Kidney epithelial cell (primary cell): ENCODE measurements around the gene CAMTA1. TPM values are rescaled to one million over a fixed set of nuclear protein-coding genes. Genes with fewer than 3 reads are reported as not detected.

Experiments used
- DNase-seq: peaks from one replicate; pipeline ENCODE4 v3.0.0-alpha.2; 2010; ENCODE audit warnings: low read depth
- H3K27me3 ChIP-seq: 2 replicates; pipeline ENCODE4 v1.6.0; 2011; ENCODE audit warnings: low read length; ENCODE audit not compliant: control insufficient read depth, insufficient read depth
- H3K36me3 ChIP-seq: 2 replicates; pipeline ENCODE4 v1.5.1; 2011; ENCODE audit warnings: low read length; ENCODE audit not compliant: control insufficient read depth, insufficient read depth
- H3K4me3 ChIP-seq: 2 replicates; pipeline ENCODE4 v1.5.1; 2011; ENCODE audit warnings: low read depth, mild to moderate bottlenecking, control low read depth, low read length
- CTCF ChIP-seq: IDR thresholded peaks from 2 replicates; pipeline ENCODE4 v1.5.1; 2011; ENCODE audit warnings: mild to moderate bottlenecking, moderate library complexity, low read length, control low read depth, inconsistent platforms; ENCODE audit not compliant: insufficient read depth, poor library complexity, severe bottlenecking
- total RNA-seq: library from RNA; depleted of rRNA; stranded (reverse); fragments of >200 nt; gene quantifications from 2 replicates; pipeline ENCODE4 v1.2.3, GENCODE V29; 2015

CAMTA1 gene
- total RNA-seq, 1 donor from 2014 or later = 76.5 TPM

GRCh38 chr1:7025013-7025412 lies 239.8 kb downstream of the CAMTA1 start:
- TF ChIP-seq CTCF = no peak
- DNase-seq = no peak
- no peak overlapping the region for H3K4me3 ChIP-seq
- H3K27me3 ChIP-seq = peaks cover 3% of the 10 kb centered on the region
- no peaks in the 10 kb centered on the region for H3K36me3 ChIP-seq

GRCh38 chr1:7026169-7026568 lies 240.9 kb downstream of the CAMTA1 start:
- no peak for DNase-seq
- TF ChIP-seq CTCF = no peak
- H3K27me3 ChIP-seq = no peaks in the 10 kb centered on the region
- H3K36me3 ChIP-seq = no peaks in the 10 kb centered on the region
- no peak overlapping the region for H3K4me3 ChIP-seq

GRCh38 chr1:7032992-7033391 lies 247.7 kb downstream of the CAMTA1 start:
- Histone ChIP-seq H3K36me3 (no peaks in the 10 kb centered on the region), H3K27me3 (no peaks in the 10 kb centered on the region), H3K4me3 (no peak overlapping the region)
- no peak for DNase-seq
- TF ChIP-seq CTCF = no peak

GRCh38 chr1:7036386-7036785 lies 251.1 kb downstream of the CAMTA1 start:
- DNase-seq = no peak
- H3K4me3 ChIP-seq = no peak overlapping the region
- TF ChIP-seq CTCF = no peak

DNA sequence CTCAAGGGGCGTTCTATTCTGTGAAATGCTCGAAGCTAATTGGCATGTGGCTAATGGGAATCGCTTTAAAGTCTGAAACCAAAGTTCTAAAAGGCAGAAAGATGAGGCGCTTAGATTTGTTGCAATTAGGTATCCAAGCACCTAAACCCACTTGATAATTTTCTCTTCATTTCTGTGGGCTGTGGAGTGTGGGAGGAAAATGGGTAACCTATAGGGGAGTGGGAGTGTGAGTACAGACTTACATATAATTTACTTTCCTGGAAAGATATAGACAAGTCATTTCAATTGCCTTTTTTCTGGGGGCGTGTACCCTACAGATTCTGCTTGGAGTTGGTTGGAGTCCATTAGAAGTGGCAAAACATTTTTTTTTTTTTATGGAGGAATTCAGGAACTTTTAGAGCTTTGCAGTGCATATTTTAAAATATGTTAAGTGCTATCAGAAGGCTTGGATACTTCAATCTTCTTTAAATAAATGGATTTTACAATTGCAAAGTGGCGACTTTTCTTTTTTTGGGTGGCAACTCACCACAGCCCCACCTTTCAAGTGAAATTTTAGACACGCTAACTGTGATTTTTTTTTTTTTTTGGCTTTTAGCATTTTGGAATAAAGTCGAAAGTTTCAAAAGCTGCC lies 254.5 kb downstream of the CAMTA1 start:
- TF ChIP-seq CTCF = no peak
- Histone ChIP-seq H3K27me3 (peaks cover 9% of the 10 kb centered on the region), H3K36me3 (no peaks in the 10 kb centered on the region), H3K4me3 (no peak overlapping the region)
- DNase-seq = no peak

More at GRCh38 chr1:7036386-7036785, 251.1 kb downstream of the CAMTA1 start:
- H3K36me3 ChIP-seq = no peaks in the 10 kb centered on the region
- H3K27me3 ChIP-seq = no peaks in the 10 kb centered on the region
